22Rv1 (cell line): ENCODE measurements around the gene UXS1.

ENCODE experiments used
- CTCF ChIP-seq: fragments of 450-650 bp; IDR thresholded peaks from 2 replicates; pipeline ENCODE4 v1.5.1; 2017; ENCODE audit warnings: mild to moderate bottlenecking
- ZFX ChIP-seq: fragments of 450-650 bp; IDR thresholded peaks from 2 replicates; pipeline ENCODE4 v1.6.1; 2017; ENCODE audit warnings: antibody characterized with exemption, borderline replicate concordance

GRCh38 chr2:106119074-106119473 is 75.0 kb downstream of the UXS1 start:
- TF ChIP-seq CTCF (no peak), ZFX (no peak)
